HG03469 (cell line): ENCODE data around the gene INTS2.
"Not testable (repeated sequence)": the region's sequence is repeated elsewhere in the genome, so short reads cannot be mapped to it uniquely, and the experiment has no call there.

Source experiments
- ATAC-seq: cut with Tn5 transposase; IDR thresholded peaks from one replicate; pipeline ENCODE4 v1.9.1; 2021; ENCODE audit warnings: mild to moderate bottlenecking, moderate library complexity, moderate number of reproducible peaks; ENCODE audit not compliant: unreplicated experiment

Gene INTS2

GRCh38 chr17:61825448-61826137 lies 102.2 kb downstream of the INTS2 start:
- no peak for ATAC-seq

- ATAC-seq: no peak
Measured at GRCh38 chr17:61822326-61823285, 105.2 kb downstream of the INTS2 start.

GRCh38 chr17:61821655-61822054 lies 106.1 kb downstream of the INTS2 start:
- no peak for ATAC-seq

- not testable (repeated sequence) for ATAC-seq
Measured at GRCh38 chr17:61819265-61819664, 108.5 kb downstream of the INTS2 start.

- ATAC-seq: no peak
Measured at GRCh38 chr17:61818225-61818624, 109.6 kb downstream of the INTS2 start.

- ATAC-seq: no peak
Measured at GRCh38 chr17:61817452-61817851, 110.3 kb downstream of the INTS2 start.

- no peak for ATAC-seq
Measured at GRCh38 chr17:61816538-61816937, 111.2 kb downstream of the INTS2 start.

GRCh38 chr17:61815863-61816503 lies 111.8 kb downstream of the INTS2 start:
- ATAC-seq: no peak
